ENCODE measurements around the gene CTNNA3. TPM values are rescaled to one million over a fixed set of nuclear protein-coding genes. Genes with fewer than 3 reads are reported as not detected.

Gene CTNNA3
- total RNA-seq, 1 donor from 2014 or later: 0.46 TPM

DNA sequence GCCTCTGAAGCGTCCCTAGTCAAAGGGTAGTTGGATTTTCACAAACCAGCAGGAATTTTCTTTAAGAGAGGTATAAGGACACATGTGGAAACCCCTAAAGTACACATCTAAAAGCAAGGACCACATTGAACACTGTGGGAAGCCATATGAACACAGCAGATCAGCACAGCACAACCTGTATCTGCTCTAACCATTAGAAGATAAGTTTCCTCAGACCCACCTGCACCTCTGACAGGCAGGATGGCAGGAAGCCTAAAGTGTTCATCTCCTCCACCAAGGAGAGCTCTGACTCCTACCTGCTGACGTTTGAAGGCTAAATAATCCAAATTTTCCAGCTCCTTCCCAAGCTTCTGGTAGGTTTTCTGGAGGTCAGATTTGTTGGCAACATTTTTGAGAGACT lies 174.4 kb downstream of the CTNNA3 start:
- no peak for DNase-seq (ENCODE audit: low read depth)
- no peak for TF ChIP-seq CTCF (conservative IDR thresholded peaks at IDR 0.05; ENCODE audit: low read depth, low read length)
- no peak overlapping the region for H3K4me3 ChIP-seq (ENCODE audit: low read depth, low read length)

DNA sequence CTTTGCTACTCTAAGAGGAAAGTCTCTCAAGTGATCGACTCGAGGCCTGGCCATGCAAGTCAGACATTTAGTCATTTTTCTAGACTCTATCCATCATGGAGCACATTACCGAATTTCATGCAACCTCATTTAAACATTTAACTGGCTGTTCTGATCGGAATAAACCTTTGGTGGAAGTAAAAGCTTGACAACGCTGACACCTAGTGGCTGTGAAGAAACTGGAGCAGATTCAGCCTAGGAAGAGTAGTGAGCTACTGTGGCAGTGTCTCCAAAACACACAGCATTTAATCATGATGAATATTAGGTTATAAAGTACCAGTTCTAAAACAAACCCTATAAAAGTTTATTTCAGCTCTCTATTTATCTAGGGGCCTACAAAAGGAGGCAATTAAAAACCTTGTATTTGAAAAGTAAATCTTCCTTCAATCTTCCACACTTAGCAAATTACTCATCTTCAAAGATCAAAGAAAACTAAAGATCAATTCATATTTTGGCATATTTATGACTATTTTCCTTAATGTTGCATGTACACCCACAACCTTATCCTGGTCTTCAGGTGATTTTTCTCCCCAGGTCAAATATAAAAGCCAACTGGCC lies 175.0 kb downstream of the CTNNA3 start:
- peak; percentile 88 for TF ChIP-seq CTCF (conservative IDR thresholded peaks at IDR 0.05; ENCODE audit: low read depth, low read length)
- no peak overlapping the region for H3K4me3 ChIP-seq (ENCODE audit: low read depth, low read length)
- peak; percentile 6 for DNase-seq (ENCODE audit: low read depth)

- no peak for TF ChIP-seq CTCF (conservative IDR thresholded peaks at IDR 0.05; ENCODE audit: low read depth, low read length)
- no peak for DNase-seq (ENCODE audit: low read depth)
- no peak overlapping the region for H3K4me3 ChIP-seq (ENCODE audit: low read depth, low read length)
These were observed 176.6 kb downstream of the CTNNA3 start for GRCh38 chr10:67519434-67519833.

GRCh38 chr10:67518756-67519155 lies 177.2 kb downstream of the CTNNA3 start:
- no peak for DNase-seq (ENCODE audit: low read depth)

GRCh38 chr10:67518043-67518442 lies 178.0 kb downstream of the CTNNA3 start:
- DNase-seq (ENCODE audit: low read depth): no peak
- no peak for TF ChIP-seq CTCF (conservative IDR thresholded peaks at IDR 0.05; ENCODE audit: low read depth, low read length)
- H3K4me3 ChIP-seq (ENCODE audit: low read depth, low read length): no peak overlapping the region

More at GRCh38 chr10:67518756-67519155, 177.2 kb downstream of the CTNNA3 start:
- H3K4me3 ChIP-seq (ENCODE audit: low read depth, low read length): no peak overlapping the region
- no peak for TF ChIP-seq CTCF (conservative IDR thresholded peaks at IDR 0.05; ENCODE audit: low read depth, low read length)

DNA sequence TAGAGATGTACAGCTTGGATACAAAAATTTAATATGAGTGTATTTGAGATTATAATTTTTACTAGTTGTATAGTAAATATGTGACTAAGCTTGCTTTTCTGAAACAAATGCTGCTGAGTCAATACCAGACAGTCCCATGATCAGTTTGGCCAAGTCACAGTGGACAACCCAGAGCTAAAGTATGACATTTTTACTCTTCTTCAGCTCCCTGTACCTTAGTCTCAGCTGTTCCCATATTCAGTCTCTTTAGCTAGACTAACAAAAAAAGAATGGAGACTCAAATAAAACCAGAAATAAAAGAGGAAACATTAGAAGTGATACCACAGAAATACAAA lies 189.3 kb downstream of the CTNNA3 start:
- no peak for TF ChIP-seq CTCF (conservative IDR thresholded peaks at IDR 0.05; ENCODE audit: low read depth, low read length)
- no peak for DNase-seq (ENCODE audit: low read depth)
- H3K4me3 ChIP-seq (ENCODE audit: low read depth, low read length): no peak overlapping the region

- DNase-seq (ENCODE audit: low read depth): no peak
- TF ChIP-seq CTCF (conservative IDR thresholded peaks at IDR 0.05; ENCODE audit: low read depth, low read length): no peak
These were observed 189.8 kb downstream of the CTNNA3 start for GRCh38 chr10:67506083-67506756.

More at GRCh38 chr10:67506083-67506756, 189.8 kb downstream of the CTNNA3 start:
- H3K4me3 ChIP-seq (ENCODE audit: low read depth, low read length): no peak overlapping the region
